Measurements from ENCODE around the gene FOXM1.
A peak's percentile ranks its signal among the peaks of the same experiment; 100 is the strongest.

FOXM1 gene

GRCh38 chr12:2877047-2877952, at the start of gene FOXM1, which contains the start of gene RHNO1:
Gene FOXM1 (minus strand): TSS chr12:2877174. CDS start chr12:2874478, 2,696 bp downstream.
Gene RHNO1 (plus strand): TSS chr12:2877223. CDS start chr12:2885367, 8,144 bp downstream.
- H3K4me1 Mint-ChIP-seq, result peaks cover 29% of the 10 kb centered on the region
- H3K27ac Mint-ChIP-seq, result peak within 1 kb of the TSS; percentile 87
- ATAC-seq, result peak; percentile 90
- no peaks in the 10 kb centered on the region for H3K9me3 Mint-ChIP-seq
- peaks cover 6% of the 10 kb centered on the region for H3K36me3 Mint-ChIP-seq
- no peaks in the 10 kb centered on the region for H3K27me3 Mint-ChIP-seq
- peak within 1 kb of the TSS; percentile 95 for H3K4me3 Mint-ChIP-seq

- Mint-ChIP-seq H3K4me1 (no peaks in the 10 kb centered on the region), H3K27me3 (no peaks in the 10 kb centered on the region), H3K27ac (no peak overlapping the region), H3K4me3 (no peak overlapping the region), H3K36me3 (peaks cover 58% of the 10 kb centered on the region), H3K9me3 (no peaks in the 10 kb centered on the region)
- ATAC-seq, result no peak
These were observed 48.5 kb upstream of the FOXM1 start for GRCh38 chr12:2925322-2925995.

- H3K36me3 Mint-ChIP-seq, result peaks cover 58% of the 10 kb centered on the region
These were observed 47.0 kb upstream of the FOXM1 start for GRCh38 chr12:2924019-2924418.

GRCh38 chr12:2923057-2923456, 46.1 kb upstream of the FOXM1 start:
- no peaks in the 10 kb centered on the region for H3K9me3 Mint-ChIP-seq
- no peaks in the 10 kb centered on the region for H3K4me1 Mint-ChIP-seq
- ATAC-seq, result no peak
- H3K27ac Mint-ChIP-seq, result no peak overlapping the region
- H3K36me3 Mint-ChIP-seq, result peaks cover 58% of the 10 kb centered on the region
- no peak overlapping the region for H3K4me3 Mint-ChIP-seq
- no peaks in the 10 kb centered on the region for H3K27me3 Mint-ChIP-seq

More at GRCh38 chr12:2924019-2924418, 47.0 kb upstream of the FOXM1 start:
- Mint-ChIP-seq H3K4me3 (no peak overlapping the region), H3K9me3 (no peaks in the 10 kb centered on the region), H3K27me3 (no peaks in the 10 kb centered on the region), H3K4me1 (no peaks in the 10 kb centered on the region), H3K27ac (no peak overlapping the region)
- ATAC-seq, result no peak

- H3K27me3 Mint-ChIP-seq, result no peaks in the 10 kb centered on the region
- H3K9me3 Mint-ChIP-seq, result no peaks in the 10 kb centered on the region
- H3K27ac Mint-ChIP-seq, result no peak overlapping the region
- H3K4me1 Mint-ChIP-seq, result no peaks in the 10 kb centered on the region
- no peak overlapping the region for H3K4me3 Mint-ChIP-seq
- H3K36me3 Mint-ChIP-seq, result peaks cover 50% of the 10 kb centered on the region
- no peak for ATAC-seq
These were observed 45.4 kb upstream of the FOXM1 start for GRCh38 chr12:2922329-2922728.

GRCh38 chr12:2919249-2919648, 42.3 kb upstream of the FOXM1 start:
- H3K27ac Mint-ChIP-seq, result no peak overlapping the region
- peaks cover 42% of the 10 kb centered on the region for H3K36me3 Mint-ChIP-seq
- H3K4me3 Mint-ChIP-seq, result no peak overlapping the region
- H3K9me3 Mint-ChIP-seq, result no peaks in the 10 kb centered on the region
- no peak for ATAC-seq
- no peaks in the 10 kb centered on the region for H3K27me3 Mint-ChIP-seq
- no peaks in the 10 kb centered on the region for H3K4me1 Mint-ChIP-seq

- H3K9me3 Mint-ChIP-seq, result no peaks in the 10 kb centered on the region
- no peaks in the 10 kb centered on the region for H3K27me3 Mint-ChIP-seq
- no peak for ATAC-seq
- H3K4me1 Mint-ChIP-seq, result no peaks in the 10 kb centered on the region
- H3K27ac Mint-ChIP-seq, result no peak overlapping the region
- no peak overlapping the region for H3K4me3 Mint-ChIP-seq
- peaks cover 33% of the 10 kb centered on the region for H3K36me3 Mint-ChIP-seq
These were observed 35.2 kb upstream of the FOXM1 start for GRCh38 chr12:2912216-2912575.

GRCh38 chr12:2904260-2904659, 27.3 kb upstream of the FOXM1 start:
- no peaks in the 10 kb centered on the region for H3K9me3 Mint-ChIP-seq
- no peak overlapping the region for H3K27ac Mint-ChIP-seq
- no peak overlapping the region for H3K4me3 Mint-ChIP-seq
- peaks cover 7% of the 10 kb centered on the region for H3K4me1 Mint-ChIP-seq
- no peaks in the 10 kb centered on the region for H3K27me3 Mint-ChIP-seq
- no peak for ATAC-seq
- H3K36me3 Mint-ChIP-seq, result no peaks in the 10 kb centered on the region

GRCh38 chr12:2902272-2902880, 25.4 kb upstream of the FOXM1 start:
- Mint-ChIP-seq H3K4me1 (peaks cover 7% of the 10 kb centered on the region), H3K36me3 (no peaks in the 10 kb centered on the region), H3K27me3 (no peaks in the 10 kb centered on the region), H3K9me3 (no peaks in the 10 kb centered on the region), H3K4me3 (no peak overlapping the region), H3K27ac (no peak overlapping the region)
- ATAC-seq, result no peak

GRCh38 chr12:2900642-2901041, 23.7 kb upstream of the FOXM1 start:
- Mint-ChIP-seq H3K27me3 (no peaks in the 10 kb centered on the region), H3K9me3 (no peaks in the 10 kb centered on the region)
- no peak for ATAC-seq

GRCh38 chr12:2897418-2897817, 20.4 kb upstream of the FOXM1 start:
- H3K27me3 Mint-ChIP-seq, result no peaks in the 10 kb centered on the region
- H3K9me3 Mint-ChIP-seq, result no peaks in the 10 kb centered on the region
- H3K27ac Mint-ChIP-seq, result no peak overlapping the region
- no peaks in the 10 kb centered on the region for H3K4me1 Mint-ChIP-seq
- ATAC-seq, result no peak
- no peaks in the 10 kb centered on the region for H3K36me3 Mint-ChIP-seq
- H3K4me3 Mint-ChIP-seq, result no peak overlapping the region

More at GRCh38 chr12:2900642-2901041, 23.7 kb upstream of the FOXM1 start:
- Mint-ChIP-seq H3K36me3 (no peaks in the 10 kb centered on the region), H3K4me1 (peaks cover 7% of the 10 kb centered on the region), H3K4me3 (no peak overlapping the region), H3K27ac (no peak overlapping the region)

- ATAC-seq, result no peak
- no peak overlapping the region for H3K27ac Mint-ChIP-seq
These were observed 18.5 kb upstream of the FOXM1 start for GRCh38 chr12:2895511-2895910.

GRCh38 chr12:2895051-2895451, 18.1 kb upstream of the FOXM1 start:
- no peak for ATAC-seq
- no peaks in the 10 kb centered on the region for H3K9me3 Mint-ChIP-seq

More at GRCh38 chr12:2895511-2895910, 18.5 kb upstream of the FOXM1 start:
- Mint-ChIP-seq H3K27me3 (no peaks in the 10 kb centered on the region), H3K4me3 (no peak overlapping the region), H3K4me1 (peaks cover 2% of the 10 kb centered on the region), H3K9me3 (no peaks in the 10 kb centered on the region), H3K36me3 (no peaks in the 10 kb centered on the region)

GRCh38 chr12:2893007-2893406, 16.0 kb upstream of the FOXM1 start:
- H3K4me3 Mint-ChIP-seq, result peak overlapping the region; percentile 50
- H3K9me3 Mint-ChIP-seq, result no peaks in the 10 kb centered on the region
- no peaks in the 10 kb centered on the region for H3K27me3 Mint-ChIP-seq
- peaks cover 17% of the 10 kb centered on the region for H3K4me1 Mint-ChIP-seq
- no peak overlapping the region for H3K27ac Mint-ChIP-seq
- ATAC-seq, result no peak
- H3K36me3 Mint-ChIP-seq, result no peaks in the 10 kb centered on the region

More at GRCh38 chr12:2895051-2895451, 18.1 kb upstream of the FOXM1 start:
- Mint-ChIP-seq H3K4me1 (peaks cover 7% of the 10 kb centered on the region), H3K27me3 (no peaks in the 10 kb centered on the region), H3K27ac (no peak overlapping the region), H3K4me3 (no peak overlapping the region), H3K36me3 (no peaks in the 10 kb centered on the region)

- H3K4me1 Mint-ChIP-seq, result peaks cover 17% of the 10 kb centered on the region
- ATAC-seq, result no peak
- no peak overlapping the region for H3K4me3 Mint-ChIP-seq
- H3K27ac Mint-ChIP-seq, result no peak overlapping the region
- no peaks in the 10 kb centered on the region for H3K27me3 Mint-ChIP-seq
- H3K36me3 Mint-ChIP-seq, result no peaks in the 10 kb centered on the region
- no peaks in the 10 kb centered on the region for H3K9me3 Mint-ChIP-seq
These were observed 15.3 kb upstream of the FOXM1 start for GRCh38 chr12:2892246-2892645.

Data from stimulated activated memory B cell treated with anti-CD40 and anti-IgM and Interleukin-4, amounts not matched to agents 10 μg/mL and 1 μg/mL and 100 μg/mL, for 72 hours (primary cell).